C4-2B (cell line): Measurements from ENCODE around the gene HLX.

ENCODE experiments used
- H3K27ac ChIP-seq: fragments of 450-650 bp; 2 replicates; pipeline ENCODE4 v1.5.1; 2017
- CTCF ChIP-seq: fragments of 450-650 bp; conservative IDR thresholded peaks from 2 replicates; pipeline ENCODE4 v1.5.1; 2017; ENCODE audit warnings: mild to moderate bottlenecking
- ZFX ChIP-seq: fragments of 450-650 bp; IDR thresholded peaks from 2 replicates; pipeline ENCODE4 v1.6.1; 2017

Gene HLX

GRCh38 chr1:220888417-220888986 lies 9.3 kb downstream of the HLX start:
- H3K27ac ChIP-seq, result no peak overlapping the region
- TF ChIP-seq ZFX (no peak), CTCF (no peak)

- H3K27ac ChIP-seq, result no peak overlapping the region
- TF ChIP-seq ZFX (no peak), CTCF (no peak)
Observed at GRCh38 chr1:220889333-220889732, 10.1 kb downstream of the HLX start.

GRCh38 chr1:220889848-220890287 lies 10.6 kb downstream of the HLX start:
- H3K27ac ChIP-seq, result no peak overlapping the region
- TF ChIP-seq ZFX (no peak), CTCF (no peak)

GRCh38 chr1:220890602-220891001 lies 11.4 kb downstream of the HLX start:
- H3K27ac ChIP-seq, result no peak overlapping the region
- no peak for TF ChIP-seq ZFX
- TF ChIP-seq CTCF, result no peak

GRCh38 chr1:220891224-220892085 lies 12.2 kb downstream of the HLX start:
- H3K27ac ChIP-seq, result no peak overlapping the region
- TF ChIP-seq ZFX, result no peak
- no peak for TF ChIP-seq CTCF

- TF ChIP-seq ZFX (no peak), CTCF (no peak)
Observed at GRCh38 chr1:220892086-220892376, 12.8 kb downstream of the HLX start.

GRCh38 chr1:220892997-220893700 lies 13.9 kb downstream of the HLX start:
- TF ChIP-seq ZFX (no peak), CTCF (no peak)

More at GRCh38 chr1:220892086-220892376, 12.8 kb downstream of the HLX start:
- H3K27ac ChIP-seq, result no peak overlapping the region

More at GRCh38 chr1:220892997-220893700, 13.9 kb downstream of the HLX start:
- no peak overlapping the region for H3K27ac ChIP-seq
